HG03159 (cell line): ENCODE data around the gene GPR153.

Experiments used
- ATAC-seq: cut with Tn5 transposase; IDR thresholded peaks from one replicate; pipeline ENCODE4 v1.9.1; 2021; ENCODE audit warnings: mild to moderate bottlenecking, moderate library complexity; ENCODE audit not compliant: unreplicated experiment

GPR153 gene

DNA sequence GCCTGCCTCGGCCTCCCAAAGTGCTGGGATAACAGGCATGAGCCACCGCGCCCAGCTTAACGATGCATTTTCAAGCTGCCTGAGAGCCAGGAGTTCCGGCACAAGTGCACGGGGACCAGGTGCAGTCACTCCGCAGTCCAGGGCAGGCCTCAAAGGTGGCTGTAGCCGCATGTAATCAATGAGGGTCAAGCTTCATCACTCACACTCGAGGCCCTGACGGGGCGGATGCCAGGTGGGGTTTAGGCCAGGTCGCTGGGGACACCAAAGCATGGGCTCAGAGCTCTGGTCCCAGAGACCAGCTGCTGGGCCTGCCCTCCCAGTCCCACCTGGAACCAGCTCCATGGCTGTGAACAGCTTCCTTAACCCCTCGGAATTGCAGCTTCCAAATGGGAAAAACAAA lies 26.1 kb upstream of the GPR153 start:
- no peak for ATAC-seq

DNA sequence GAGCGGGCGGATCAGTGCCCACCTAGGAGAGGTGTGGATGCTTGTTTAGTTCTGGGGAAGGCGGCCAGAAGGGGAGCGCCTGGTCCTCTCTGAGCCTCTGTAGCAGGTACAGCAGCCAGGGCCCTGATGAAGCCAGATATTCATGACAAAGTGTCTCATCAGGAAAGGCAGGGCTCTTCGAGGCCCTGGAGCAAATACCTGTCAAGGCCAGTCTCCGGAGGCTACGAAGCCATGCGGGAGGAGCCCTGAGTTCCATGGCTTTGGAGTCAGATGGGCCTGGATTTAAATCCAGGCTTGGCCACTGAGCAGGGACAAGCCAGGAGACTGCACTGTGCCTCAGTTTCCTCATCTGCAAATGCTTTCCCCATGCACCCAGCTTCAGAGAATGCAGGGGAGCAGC lies 25.4 kb upstream of the GPR153 start:
- ATAC-seq = no peak

DNA sequence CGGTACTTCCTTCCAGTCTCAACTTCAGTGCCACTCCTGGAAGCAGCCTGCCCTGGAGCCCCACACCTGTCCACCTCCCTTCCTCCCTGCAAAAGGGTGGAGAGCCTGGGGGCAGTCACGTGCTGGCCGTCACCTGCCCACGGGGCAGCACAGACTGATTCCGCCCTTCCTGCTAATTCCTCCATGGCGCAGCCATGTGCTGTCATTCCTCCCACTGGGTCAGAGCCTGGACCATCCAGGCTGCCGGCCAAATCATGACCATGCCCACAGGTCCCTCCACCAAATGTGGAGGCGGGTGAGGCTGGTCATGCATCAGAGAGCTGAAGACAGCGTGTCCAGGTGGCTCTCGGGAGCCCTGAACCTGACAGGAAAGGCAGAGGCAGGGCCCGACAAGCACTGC lies 24.4 kb upstream of the GPR153 start:
- ATAC-seq = no peak

DNA sequence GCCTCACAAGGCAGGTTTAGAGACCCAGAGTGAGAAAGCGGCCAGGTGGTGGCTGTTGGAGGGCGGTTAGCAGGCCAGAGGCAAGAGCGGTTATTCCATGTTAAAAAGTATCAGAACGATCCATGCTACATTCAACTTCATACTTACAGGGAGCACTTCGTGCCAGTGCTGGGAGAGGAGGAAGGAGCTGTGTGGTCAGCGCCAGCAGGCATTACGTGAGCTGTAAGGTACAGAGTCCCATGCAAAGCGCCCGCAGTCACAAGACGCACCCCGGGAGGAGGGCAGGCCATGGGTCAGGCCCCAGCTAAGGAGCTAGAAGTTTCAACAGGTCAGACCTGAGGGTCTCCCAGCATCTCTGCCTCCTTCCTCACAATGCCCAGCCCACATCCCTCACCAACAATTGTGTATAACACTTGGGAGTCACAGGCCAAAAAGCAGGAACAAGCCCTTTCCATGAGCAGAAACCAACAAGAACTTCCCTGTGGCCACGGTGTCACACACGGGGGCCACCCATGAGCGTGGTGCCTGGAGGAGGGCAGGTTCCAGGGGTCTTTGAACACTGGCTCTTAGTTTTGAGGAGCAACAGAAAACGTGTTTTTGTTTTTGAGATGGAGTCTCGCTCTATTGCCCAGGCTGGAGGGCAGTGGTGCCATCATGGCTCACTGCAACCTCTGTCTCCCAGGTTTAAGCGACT lies 21.8 kb upstream of the GPR153 start:
- ATAC-seq = no peak

DNA sequence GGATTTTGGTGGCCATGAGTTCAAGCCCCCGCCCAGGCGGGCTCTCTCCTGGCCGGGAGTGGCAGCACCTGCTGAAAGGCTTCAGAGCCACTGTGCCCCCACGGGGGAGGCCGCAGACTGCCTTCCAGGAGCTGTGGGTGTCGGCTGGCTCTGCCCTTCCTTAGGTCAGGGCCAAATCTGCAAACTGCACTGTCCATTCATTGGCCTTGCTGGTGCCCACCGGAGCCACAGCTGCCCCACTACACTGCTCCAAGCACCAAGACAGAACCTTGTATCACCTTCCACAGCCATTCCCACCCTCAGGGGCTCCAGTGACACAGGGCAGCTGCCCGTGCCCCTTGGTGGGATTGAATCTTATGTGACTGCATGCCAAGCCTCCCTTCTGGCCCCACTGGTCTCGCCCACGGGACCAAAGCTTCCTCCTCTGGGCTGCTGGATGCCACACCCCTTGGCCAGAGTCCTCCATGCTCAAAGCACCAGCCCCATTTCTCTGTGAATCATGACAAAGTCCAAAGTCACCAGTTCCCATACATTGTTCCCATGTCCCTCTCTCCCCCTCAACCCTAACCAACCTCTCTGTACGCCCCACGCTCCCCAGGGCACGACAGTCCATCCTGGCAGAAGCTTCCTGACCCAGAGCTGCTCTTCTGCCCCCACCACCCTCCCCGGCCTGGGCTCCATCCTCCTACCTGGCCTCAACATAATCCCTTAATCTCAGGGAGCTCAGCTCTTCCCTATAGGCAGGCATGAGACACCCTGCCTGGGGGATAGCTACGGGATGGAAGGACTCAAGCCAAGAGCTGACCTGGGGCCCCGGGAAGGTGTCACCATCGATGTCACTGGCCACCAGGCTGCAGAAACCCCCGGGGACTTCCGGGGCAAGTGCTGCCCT lies 20.9 kb upstream of the GPR153 start:
- no peak for ATAC-seq

DNA sequence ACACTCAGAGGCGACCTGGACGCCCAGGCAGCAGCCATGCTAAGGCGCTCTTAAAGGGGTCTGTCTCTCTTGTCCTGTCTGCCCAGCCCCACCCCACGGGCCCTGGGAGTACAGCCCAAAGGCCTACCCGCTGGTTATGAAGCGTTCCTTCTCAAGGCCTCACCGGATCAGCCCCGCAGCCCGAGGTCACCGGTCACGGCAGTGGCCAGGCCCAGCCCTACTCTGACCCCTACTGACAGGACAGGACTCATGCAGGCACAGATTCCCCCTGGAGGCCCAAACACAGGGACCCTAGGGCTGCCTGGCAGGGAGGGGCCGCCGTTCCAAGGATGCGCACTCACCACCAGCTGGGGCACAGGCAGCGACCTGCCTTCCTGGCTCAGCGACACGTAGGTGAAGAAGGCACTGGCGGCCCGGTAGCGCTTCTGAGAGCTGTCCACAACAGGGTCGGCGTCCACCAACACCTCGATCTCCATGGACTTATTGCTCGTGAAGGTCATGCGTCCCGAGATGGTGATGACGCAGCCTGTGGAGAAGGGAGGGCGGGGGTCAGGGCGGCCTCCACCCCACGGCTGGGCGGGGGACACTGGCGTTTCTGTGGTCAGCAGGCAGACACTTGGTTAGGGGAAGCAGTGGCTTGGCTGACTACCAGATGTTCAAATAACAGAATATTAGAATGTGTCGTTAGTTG lies 20.0 kb upstream of the GPR153 start:
- no peak for ATAC-seq

DNA sequence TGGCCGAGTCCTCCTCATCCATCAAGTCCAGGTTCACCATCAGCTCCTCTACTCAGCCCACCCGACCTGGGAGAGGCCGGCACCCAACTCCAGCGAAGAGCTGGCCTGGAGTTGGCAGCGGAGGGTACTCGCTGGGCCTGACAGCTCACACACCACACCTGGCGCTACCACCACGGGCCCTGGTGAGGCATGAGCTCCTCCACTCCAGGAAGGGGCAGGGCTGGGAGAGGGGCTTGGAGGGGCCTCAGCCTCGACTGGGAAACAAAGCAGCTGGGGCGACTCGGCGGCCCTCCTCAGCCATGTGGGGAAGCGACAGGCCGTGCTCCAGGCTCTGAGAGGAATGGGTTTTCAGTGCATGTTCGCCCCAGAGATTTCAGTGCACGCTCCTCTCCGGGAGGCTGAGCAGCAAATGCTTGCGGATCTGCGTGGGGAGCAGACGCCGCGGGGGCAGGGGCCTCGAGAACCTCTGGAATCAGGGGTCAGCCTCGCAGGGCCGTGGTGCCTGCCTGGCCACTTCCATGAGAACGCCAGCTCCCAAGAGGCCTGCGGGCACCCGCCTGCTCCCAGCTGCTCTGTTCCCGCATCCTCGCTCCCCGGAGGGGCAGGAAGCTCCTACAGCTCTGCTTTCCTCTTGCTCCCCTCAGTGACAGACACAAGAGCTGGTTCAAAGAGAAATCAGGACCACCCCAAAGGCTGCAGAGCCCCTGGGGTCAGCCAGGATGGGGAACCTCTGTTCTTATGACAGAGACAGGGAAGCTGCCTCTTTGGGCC lies 18.9 kb upstream of the GPR153 start:
- no peak for ATAC-seq

DNA sequence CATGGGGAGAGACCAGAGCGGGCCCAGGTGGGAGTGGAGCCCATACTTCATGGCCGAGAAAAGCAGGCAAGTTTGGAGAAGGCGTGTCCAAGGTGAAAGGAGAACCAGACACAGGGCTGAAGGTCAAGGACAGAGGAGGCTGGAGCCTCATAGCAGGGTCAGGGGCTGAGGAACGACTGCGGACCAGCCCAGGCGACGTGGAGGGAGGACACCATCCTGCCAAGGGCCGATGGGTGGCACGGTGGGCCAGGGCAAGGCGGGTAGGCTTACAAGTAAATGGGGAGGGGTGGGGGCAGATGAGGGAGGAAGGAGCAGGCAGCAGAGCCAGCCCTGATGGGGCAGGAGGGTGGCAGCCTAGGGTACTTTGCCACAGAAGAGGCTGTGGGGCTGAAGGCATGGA lies 18.2 kb upstream of the GPR153 start:
- no peak for ATAC-seq

DNA sequence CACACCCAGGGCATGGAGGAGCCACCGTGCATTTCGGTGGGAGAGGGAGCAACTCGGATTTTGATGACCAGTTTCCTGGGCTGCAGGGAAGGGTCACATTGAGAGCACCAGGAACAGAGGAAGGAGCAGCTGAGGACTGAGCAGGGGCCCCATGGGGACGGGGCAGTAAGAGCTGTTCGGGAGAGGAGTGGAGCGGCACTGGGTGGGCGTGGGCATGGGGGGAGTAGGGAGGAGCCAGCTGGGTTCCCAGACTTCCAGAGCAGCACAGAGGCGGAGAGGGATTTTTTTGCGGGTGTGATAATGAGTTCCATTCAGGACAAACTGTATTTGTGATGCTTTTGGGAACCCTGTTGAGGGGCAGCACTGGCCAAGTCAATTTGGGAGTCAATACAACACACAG lies 17.4 kb upstream of the GPR153 start:
- ATAC-seq = no peak

DNA sequence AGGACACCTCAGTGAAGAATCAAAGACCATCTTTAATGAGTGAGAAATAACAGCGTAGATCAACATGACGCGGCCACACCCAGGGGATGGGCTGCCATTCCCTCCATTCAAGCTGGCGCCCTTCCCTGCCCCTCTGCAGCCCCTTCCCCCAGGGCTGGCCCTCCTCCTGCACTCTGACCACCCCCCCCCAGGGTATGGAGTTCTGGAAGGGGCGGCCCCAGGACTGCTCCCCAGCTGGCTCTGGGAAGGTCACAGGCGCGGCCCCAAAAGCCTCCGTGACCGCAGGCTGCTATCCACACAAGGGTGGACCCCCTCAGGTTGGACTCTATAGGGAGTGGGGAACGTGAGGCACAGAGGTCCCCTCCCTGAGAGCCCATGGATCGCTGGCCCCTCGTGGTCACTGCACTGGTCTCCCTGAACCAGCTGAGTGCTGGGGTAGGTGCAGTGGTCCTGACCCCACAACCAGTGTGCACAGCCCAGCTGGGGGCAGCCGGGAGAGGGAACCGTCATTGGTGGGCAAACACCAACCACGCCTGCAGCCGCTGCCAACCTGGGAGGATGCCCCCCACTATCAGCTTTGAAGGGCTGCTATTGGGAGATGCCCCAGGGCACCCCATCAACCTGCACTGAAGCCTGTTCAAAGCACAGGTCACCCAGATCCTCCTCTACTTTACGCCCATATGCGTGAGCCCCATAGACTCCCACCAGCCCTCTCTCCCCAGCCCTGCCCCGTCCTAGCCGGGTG lies 16.1 kb upstream of the GPR153 start:
- no peak for ATAC-seq

DNA sequence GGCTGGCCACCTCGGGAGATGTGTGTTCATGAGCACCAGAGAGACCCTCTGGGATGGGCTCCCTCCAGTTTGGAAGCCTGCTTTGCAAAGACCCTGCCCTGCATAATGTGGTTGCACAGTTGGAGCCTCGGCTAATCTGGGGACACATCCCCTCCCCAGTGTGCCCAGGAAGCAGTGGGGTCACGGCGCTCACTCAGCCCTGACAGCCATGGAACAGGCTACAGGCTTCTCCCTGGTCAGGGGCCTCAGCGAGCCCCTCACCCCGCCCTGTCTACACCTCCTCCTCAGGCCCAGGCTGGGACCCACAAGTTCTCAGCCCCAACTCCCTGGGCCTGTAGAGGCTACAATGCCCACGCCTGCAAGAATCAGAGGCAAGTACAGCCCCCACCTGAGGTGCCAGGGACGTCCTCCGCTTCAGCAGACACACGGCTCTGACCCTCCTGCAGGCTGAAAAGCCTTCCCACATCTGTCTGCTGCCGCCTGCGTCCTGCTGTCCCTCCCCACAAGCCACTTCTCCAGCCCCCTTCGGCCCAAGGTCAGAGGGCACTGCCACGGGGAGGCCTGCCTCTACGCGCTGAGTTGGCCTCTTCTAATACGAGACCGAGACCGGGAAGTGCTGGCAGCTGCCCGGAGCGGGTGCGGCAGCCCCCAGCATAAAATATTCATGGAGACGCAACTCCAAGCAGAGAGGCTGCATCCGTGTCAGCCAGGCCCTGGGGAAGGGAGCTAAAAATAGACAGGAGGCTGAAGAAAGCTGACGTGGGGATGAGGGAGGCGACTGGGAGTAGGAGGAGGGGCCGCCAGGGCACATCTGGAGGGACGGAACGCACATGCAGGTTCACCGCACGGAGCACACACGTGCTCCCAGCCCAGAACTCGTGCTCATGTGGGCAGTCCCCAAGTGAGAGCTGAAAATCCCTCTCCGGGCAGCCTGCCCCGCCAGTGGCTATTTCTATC lies 15.2 kb upstream of the GPR153 start:
- ATAC-seq = no peak

DNA sequence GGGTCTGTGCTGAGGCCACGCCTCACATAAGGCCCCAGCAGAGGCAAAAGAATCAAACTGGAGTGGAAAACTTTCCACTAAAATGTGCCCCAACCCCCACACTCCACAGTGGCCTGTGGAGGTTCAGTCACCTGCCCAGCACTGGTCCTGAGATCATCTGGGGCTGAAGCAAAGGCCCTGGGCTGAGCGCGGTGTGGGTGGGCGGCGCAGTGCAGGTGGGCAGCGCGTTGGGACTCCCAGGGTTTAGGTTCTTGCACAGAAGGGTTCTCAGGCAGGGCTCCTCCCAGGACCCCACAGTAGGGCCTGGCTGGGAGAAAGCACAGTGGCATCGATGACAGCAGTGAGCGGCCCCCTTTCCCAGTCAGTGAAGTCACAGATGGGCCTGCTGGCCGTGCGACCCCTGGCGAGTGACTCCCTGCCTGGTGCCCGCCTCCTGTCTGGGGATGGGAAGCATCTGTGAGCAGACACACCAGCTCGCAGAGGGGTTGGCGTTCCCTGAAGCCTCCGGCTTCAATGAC lies 13.8 kb upstream of the GPR153 start:
- ATAC-seq = no peak

DNA sequence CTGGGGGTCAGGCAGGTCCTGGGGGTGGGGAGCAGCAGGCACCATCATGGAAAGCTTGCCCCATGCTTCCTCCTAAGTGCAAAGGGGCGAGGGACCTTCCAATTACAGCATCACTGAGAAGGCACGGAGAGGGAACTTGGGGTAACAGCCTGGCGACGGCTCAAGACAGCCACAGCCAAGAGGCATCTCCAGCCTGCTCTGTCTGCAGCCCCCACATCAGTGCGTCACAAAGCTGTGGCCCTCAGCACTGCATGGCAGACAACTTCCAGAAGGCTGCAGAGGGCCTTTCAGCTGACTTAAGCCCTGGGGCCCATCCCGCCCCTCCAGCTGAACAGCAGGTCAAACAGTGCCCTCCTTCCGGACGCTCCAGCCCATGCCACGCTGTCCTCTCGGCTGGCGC lies 13.2 kb upstream of the GPR153 start:
- ATAC-seq = no peak

DNA sequence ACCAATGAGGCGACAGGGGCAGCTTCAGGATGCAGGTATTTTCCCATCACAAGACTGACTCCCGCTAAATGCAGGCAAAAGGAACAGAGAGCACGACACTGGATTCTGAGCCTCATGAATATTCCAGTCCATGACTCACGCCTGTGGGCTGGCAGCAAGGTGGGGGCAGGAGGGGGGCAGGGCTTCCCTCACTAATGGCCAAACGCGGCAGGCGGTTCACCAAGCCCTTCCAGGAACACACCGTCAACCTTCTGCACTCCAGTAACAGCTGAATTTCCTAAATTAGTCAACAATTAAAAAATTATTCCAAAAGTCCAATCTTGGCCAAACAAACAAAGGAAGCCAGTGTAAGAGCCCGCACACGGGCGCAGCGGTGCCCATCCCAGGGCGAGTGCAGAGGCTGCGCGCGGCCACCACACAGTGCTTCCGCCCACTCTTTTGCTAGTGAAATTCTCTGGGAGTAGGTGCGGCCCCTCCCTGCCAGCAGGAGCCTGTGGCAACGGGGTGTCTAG lies 12.5 kb upstream of the GPR153 start:
- no peak for ATAC-seq

DNA sequence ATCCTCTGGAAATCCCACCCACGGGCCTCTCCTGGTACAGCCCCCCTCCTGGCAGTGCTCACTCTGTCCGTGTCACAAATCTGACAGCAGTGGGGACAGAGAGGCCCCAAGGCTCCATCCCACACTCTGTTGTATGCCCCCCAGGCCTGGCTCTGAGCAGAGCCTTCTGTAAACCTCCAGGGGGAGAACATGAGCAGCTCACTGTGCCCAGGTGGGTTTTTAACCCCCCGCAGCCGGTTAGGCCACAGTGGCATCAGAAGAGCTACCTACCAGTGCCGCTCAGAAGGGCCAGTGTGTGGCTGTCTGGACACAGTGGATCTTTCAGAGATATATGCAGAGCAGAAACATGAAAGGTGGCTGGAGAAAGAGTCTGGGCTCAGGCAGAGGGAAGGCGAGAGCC lies 12.0 kb upstream of the GPR153 start:
- ATAC-seq = no peak

DNA sequence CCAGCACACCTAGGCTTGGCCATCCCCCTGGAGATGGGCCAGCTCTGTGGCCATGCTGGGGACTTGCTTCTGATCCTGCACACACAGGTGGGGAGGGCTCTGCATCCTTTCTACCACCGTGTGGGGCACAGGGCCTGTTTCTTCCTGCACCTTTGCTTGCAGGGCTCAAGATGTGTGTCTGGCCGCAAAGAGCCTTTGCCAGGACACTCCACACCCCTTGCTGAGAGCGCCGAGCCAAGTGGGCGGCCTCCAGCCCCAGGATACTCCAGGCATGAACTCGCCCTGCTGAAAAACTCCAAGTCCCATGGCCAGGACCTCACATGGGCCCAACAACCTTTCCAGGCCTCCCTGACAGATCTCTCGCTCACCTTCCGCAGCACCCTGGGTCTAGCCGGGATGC lies 11.6 kb upstream of the GPR153 start:
- ATAC-seq = no peak

DNA sequence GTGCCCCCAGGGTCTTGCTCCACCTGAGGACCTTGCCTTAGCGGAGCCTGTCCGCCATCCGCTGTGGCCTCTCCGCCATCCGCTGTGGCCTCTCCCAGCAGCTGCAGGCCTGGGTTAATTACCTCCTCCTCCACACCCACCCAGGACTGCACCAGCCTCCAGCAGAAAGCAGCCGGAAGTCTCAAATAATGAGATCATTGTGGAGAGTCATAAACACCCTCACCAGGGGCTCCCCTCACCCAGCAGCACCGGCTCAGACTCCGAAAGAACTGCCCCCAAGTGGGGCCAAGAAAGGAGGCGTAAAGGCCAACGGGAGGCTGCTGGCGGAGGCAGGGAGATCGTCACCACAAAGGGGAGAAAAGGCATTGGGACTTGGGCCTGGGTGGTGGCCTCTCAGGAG lies 10.7 kb upstream of the GPR153 start:
- no peak for ATAC-seq

DNA sequence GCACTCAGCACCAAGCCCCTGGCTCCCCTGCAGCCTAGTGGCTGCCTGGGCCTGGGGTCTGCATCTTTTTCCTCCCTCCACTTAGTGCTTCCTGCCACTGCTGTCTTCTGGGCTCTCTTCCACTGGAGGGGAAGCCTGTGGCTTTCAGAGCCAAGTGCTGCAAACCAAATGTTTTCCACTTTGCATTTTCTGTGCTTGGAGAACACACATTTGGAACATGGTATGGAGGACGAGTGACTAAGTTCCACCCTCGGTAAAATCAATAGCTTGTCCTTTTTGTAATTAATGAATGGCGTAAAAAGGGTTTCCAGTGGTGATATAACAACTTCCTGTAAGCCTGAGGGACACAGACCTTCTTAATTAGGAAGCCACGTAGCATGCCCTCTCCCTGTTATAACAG lies 10.1 kb upstream of the GPR153 start:
- no peak for ATAC-seq

DNA sequence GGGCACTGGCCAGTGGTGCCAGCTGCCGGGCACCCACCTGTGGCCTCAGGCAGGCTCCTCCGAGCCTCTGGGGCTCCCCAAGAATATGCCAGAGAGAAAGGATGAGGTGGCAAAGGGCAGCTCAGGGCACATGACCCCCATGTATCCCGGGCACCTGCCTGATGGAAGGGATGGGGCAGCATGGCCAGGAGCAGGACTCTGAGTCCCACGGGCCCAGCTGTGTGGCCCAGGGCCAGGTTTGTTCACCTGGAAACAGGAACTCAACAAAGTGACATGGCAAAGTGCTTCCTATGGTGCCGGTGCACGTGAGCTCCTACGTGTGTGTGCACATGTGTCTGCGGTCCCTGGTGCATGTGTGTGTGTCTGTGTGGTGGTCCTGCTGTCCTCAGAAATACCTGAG lies 9.5 kb upstream of the GPR153 start:
- ATAC-seq = no peak
